ENCODE measurements around the gene ANKS1B.

GRCh38 chr12:99087278-99087677, 897.5 kb downstream of the ANKS1B start:
- TF ChIP-seq, protein P1, sequence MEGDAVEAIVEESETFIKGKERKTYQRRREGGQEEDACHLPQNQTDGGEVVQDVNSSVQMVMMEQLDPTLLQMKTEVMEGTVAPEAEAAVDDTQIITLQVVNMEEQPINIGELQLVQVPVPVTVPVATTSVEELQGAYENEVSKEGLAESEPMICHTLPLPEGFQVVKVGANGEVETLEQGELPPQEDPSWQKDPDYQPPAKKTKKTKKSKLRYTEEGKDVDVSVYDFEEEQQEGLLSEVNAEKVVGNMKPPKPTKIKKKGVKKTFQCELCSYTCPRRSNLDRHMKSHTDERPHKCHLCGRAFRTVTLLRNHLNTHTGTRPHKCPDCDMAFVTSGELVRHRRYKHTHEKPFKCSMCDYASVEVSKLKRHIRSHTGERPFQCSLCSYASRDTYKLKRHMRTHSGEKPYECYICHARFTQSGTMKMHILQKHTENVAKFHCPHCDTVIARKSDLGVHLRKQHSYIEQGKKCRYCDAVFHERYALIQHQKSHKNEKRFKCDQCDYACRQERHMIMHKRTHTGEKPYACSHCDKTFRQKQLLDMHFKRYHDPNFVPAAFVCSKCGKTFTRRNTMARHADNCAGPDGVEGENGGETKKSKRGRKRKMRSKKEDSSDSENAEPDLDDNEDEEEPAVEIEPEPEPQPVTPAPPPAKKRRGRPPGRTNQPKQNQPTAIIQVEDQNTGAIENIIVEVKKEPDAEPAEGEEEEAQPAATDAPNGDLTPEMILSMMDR (IDR thresholded peaks at IDR 0.05), result no peak
- TF ChIP-seq POLR2A (IDR thresholded peaks at IDR 0.05), result no peak
